T-helper 1 cell treated with Interleukin-12 subunit alpha and Interleukin-12 subunit beta and Interleukin-4 antibody, amounts not matched to agents 30 ng/mL and 1 ng/mL, for 36 hours (primary cell): Measurements from ENCODE around the gene MRPS11. TPM values are rescaled to one million over a fixed set of nuclear protein-coding genes. Genes with fewer than 3 reads are reported as not detected.
"Not testable (repeated sequence)": the region's sequence is repeated elsewhere in the genome, so short reads cannot be mapped to it uniquely, and the experiment has no call there.

Experiments
- intact Hi-C: fragments of 100-400 bp; cut with micrococcal nuclease; formaldehyde crosslinking; loops from one replicate; pipeline ENCODE4 v1.15.1; 2024
- total RNA-seq: library from RNA; stranded (reverse); gene quantifications from 2 replicates; pipeline ENCODE4 v1.2.3, GENCODE V29; 2022

Gene MRPS11
- total RNA-seq, 1 donor from 2014 or later = 61.5 TPM

GRCh38 chr15:88454867-88455810 is 12.4 kb upstream of the MRPS11 start:
- intact Hi-C loops = no loop called here

GRCh38 chr15:88456733-88457132 is 10.8 kb upstream of the MRPS11 start:
- intact Hi-C loops = no loop called here

GRCh38 chr15:88463870-88464532 is 3.5 kb upstream of the MRPS11 start:
- intact Hi-C loops = no loop called here

GRCh38 chr15:88465633-88466224 is 1.8 kb upstream of the MRPS11 start:
- intact Hi-C loops = loop anchor here (2.0 to 5.0 kb wide), 3 partner anchors 367 to 1112 kb away; partner anchors contain the start of genes POLG and TICRR

GRCh38 chr15:88467935-88468528 is 524 bp downstream of the MRPS11 start:
- intact Hi-C loops = loop anchor here (1.0 to 5.0 kb wide), 11 partner anchors 18 to 1109 kb away; partner anchors contain the start of genes ABHD2, AEN, DET1 and MFGE8

GRCh38 chr15:88468721-88469120 is 1.2 kb downstream of the MRPS11 start:
- intact Hi-C loops = loop anchor here (5.0 kb wide), 2 partner anchors 364 to 1109 kb away; partner anchors contain the start of gene TICRR

GRCh38 chr15:88469321-88469720 is 1.8 kb downstream of the MRPS11 start:
- intact Hi-C loops = loop anchor here (5.0 kb wide), 2 partner anchors 363 to 1108 kb away; partner anchors contain the start of gene TICRR

GRCh38 chr15:88470625-88471372 is 3.3 kb downstream of the MRPS11 start:
- intact Hi-C loops = no loop called here

GRCh38 chr15:88472225-88472624 is 4.7 kb downstream of the MRPS11 start:
- intact Hi-C loops = no loop called here

GRCh38 chr15:88473661-88474293 is 6.3 kb downstream of the MRPS11 start:
- intact Hi-C loops = not testable (repeated sequence)

- intact Hi-C loops = loop anchor here (1.0 kb wide), 1 partner anchor 188 kb away; no protein-coding TSS in a partner anchor
These were observed 9.1 kb downstream of the MRPS11 start for GRCh38 chr15:88476635-88477060.

- intact Hi-C loops = no loop called here
These were observed 9.6 kb downstream of the MRPS11 start for GRCh38 chr15:88477126-88477525.

- intact Hi-C loops = no loop called here
These were observed 10.4 kb downstream of the MRPS11 start for GRCh38 chr15:88477904-88478303.

GRCh38 chr15:88479169-88479568 is 11.7 kb downstream of the MRPS11 start:
- intact Hi-C loops = no loop called here

- intact Hi-C loops = no loop called here
These were observed 13.5 kb downstream of the MRPS11 start for GRCh38 chr15:88480981-88481380.

- intact Hi-C loops = no loop called here
These were observed 14.8 kb downstream of the MRPS11 start for GRCh38 chr15:88482263-88482662.

GRCh38 chr15:88484682-88485331 is 17.3 kb downstream of the MRPS11 start:
- intact Hi-C loops = no loop called here

GRCh38 chr15:88487178-88487795 is 19.8 kb downstream of the MRPS11 start:
- intact Hi-C loops = no loop called here
